Psoas muscle (tissue), 8 donors: ENCODE measurements around the gene C1QL4. TPM values are rescaled to one million over a fixed set of nuclear protein-coding genes. Genes with fewer than 3 reads are reported as not detected.
"Not testable (repeated sequence)": the region's sequence is repeated elsewhere in the genome, so short reads cannot be mapped to it uniquely, and the experiment has no call there.

Experiments
- ATAC-seq, 4 donors: fragments of 200-7000 bp; cut with Tn5 transposase; one replicate each; pipeline ENCODE4 v1.9.1; 2020; ENCODE audit warnings: moderate library complexity in 3 of 4, mild to moderate bottlenecking in 2 of 4
- DNase-seq, 2 donors: peaks; one replicate each; pipeline ENCODE4 v3.0.0-alpha.2; 2020
- H3K27ac ChIP-seq: fragments of 200-600 bp; one replicate; pipeline ENCODE4 v1.8.0; 2022
- H3K27me3 ChIP-seq, 3 donors: fragments of 200-600 bp in 1 of 3; one replicate each; pipeline versions ENCODE4 v1.6.1 to v1.8.0; 2013 to 2022; ENCODE audit warnings: low read length in 2 of 3, mild to moderate bottlenecking in 2 of 3, moderate library complexity in 1 of 3; ENCODE audit not compliant: insufficient read depth in 3 of 3
- H3K36me3 ChIP-seq, 2 donors: fragments of 200-600 bp in 1 of 2; one replicate each; pipeline versions ENCODE4 v1.6.1 to v1.8.0; 2013 to 2022; ENCODE audit warnings: low read depth in 1 of 2, mild to moderate bottlenecking in 1 of 2, moderate library complexity in 1 of 2; ENCODE audit not compliant: insufficient read depth in 1 of 2
- H3K4me1 ChIP-seq: fragments of 200-600 bp; one replicate; pipeline ENCODE4 v1.8.0; 2022
- H3K4me3 ChIP-seq: fragments of 200-600 bp; one replicate; pipeline ENCODE4 v1.8.0; 2022; ENCODE audit warnings: mild to moderate bottlenecking
- H3K9me3 ChIP-seq: fragments of 200-600 bp; one replicate; pipeline ENCODE4 v1.8.0; 2022
- CTCF ChIP-seq: fragments of 200-600 bp; IDR thresholded peaks from one replicate; pipeline ENCODE4 v1.8.0; 2022; ENCODE audit warnings: antibody characterized with exemption
- WGBS, 3 donors: extraction: QIAGEN DNeasy Blood & Tissue Kit; methylation state at CpG; one replicate each; pipeline versions ENCODE4 v1.1.6 to v1.1.7; 2013; 5-methylcytosine and 5-hydroxymethylcytosine counted together
- intact Hi-C, 2 donors: fragments of 100-400 bp; cut with DNase I; formaldehyde crosslinking; loops; one replicate each; pipeline versions ENCODE4 v1.11.0 to v1.14.2; 2022
- polyA plus RNA-seq, 3 donors: library from polyadenylated mRNA; stranded (reverse); fragments of 200-250 nt; gene quantifications; one replicate each; pipeline ENCODE4 v1.2.3, GENCODE V29; 2013
- total RNA-seq, 4 donors: library from RNA; stranded (reverse); fragmentation: NEBNext Ultra II Directional in 2 of 4; extraction: Animal tissue kit (Norgen Biotek cat#: 25700) in 2 of 4; gene quantifications; one replicate each; pipeline versions ENCODE4 v1.2.1 to v1.2.4, GENCODE V29; 2021 to 2023
- donor health status: healthy with polysubstance abuse.
- donor health status: DM: no; HTN: no; CAD: no; lungs with moderate emphysema.
- donor health status: Bipolar disorder and iron deficiency.
- donor health status: healthy.
- donor health status: DM: yes; HTN: yes; CAD: no.
- donor health status: DM: no; HTN: no; CAD: no.
- donor health status: DM: no; HTN: no; CAD: no.
- donor health status: DM: yes; HTN: yes; CAD: no.

C1QL4 gene
- total and polyA plus RNA-seq, 7 donors, result not detected

GRCh38 chr12:49322708-49323523 lies 14.1 kb downstream of the C1QL4 start, which contains the start of gene TROAP:
Gene TROAP, plus strand, starts transcription at chr12:49323255. Its CDS starts 354 bp downstream, at chr12:49323609.
- Histone ChIP-seq H3K4me3 (peak within 1 kb of the TSS; percentile 71), H3K9me3 (no peaks in the 10 kb centered on the region), H3K36me3 (no peaks in the 10 kb centered on the region), H3K4me1 (peaks cover 6% of the 10 kb centered on the region), H3K27ac (peak within 1 kb of the TSS; percentile 32), H3K27me3 (no peaks in the 10 kb centered on the region)
- intact Hi-C loops, result no loop called here
- DNase-seq (peak; percentile 97 to 99), ATAC-seq (peak; percentile 100)
- TF ChIP-seq CTCF, result no peak
- 0% methylated on average over 64 to 65 of the region's 65 CpGs for WGBS, 3 donors

GRCh38 chr12:49322367-49322707 lies 14.7 kb downstream of the C1QL4 start:
- DNase-seq (no peak), ATAC-seq (no peak)
- peaks cover 6% of the 10 kb centered on the region for H3K4me1 ChIP-seq
- no peaks in the 10 kb centered on the region for H3K36me3 ChIP-seq
- no peak for TF ChIP-seq CTCF
- WGBS, 3 donors, result 40 to 50% (median 40%) methylated on average over 12 of the region's 12 CpGs
- intact Hi-C loops, result no loop called here
- peak overlapping the region; percentile 32 for H3K27ac ChIP-seq
- H3K9me3 ChIP-seq, result no peaks in the 10 kb centered on the region
- H3K27me3 ChIP-seq, result no peaks in the 10 kb centered on the region
- H3K4me3 ChIP-seq, result peak overlapping the region; percentile 71

- WGBS, 3 donors, result 91 to 94% (median 92%) methylated on average over 9 of the region's 9 CpGs
- not testable (repeated sequence) for DNase-seq
Measured at GRCh38 chr12:49320411-49321103, 16.4 kb downstream of the C1QL4 start.

GRCh38 chr12:49317118-49317517 lies 19.9 kb downstream of the C1QL4 start:
- DNase-seq, H3K4me1 ChIP-seq, H3K36me3 ChIP-seq, H3K9me3 ChIP-seq, H3K27me3 ChIP-seq, H3K27ac ChIP-seq, H3K4me3 ChIP-seq, intact Hi-C loops, ATAC-seq: not testable (repeated sequence)
- WGBS, 3 donors, result 94 to 96% (median 96%) methylated on average over 10 of the region's 10 CpGs

More at GRCh38 chr12:49320411-49321103, 16.4 kb downstream of the C1QL4 start:
- H3K9me3 ChIP-seq, intact Hi-C loops, H3K27me3 ChIP-seq, H3K4me3 ChIP-seq, H3K27ac ChIP-seq, ATAC-seq, H3K4me1 ChIP-seq, H3K36me3 ChIP-seq: not testable (repeated sequence)

- no peak overlapping the region for H3K27ac ChIP-seq
- WGBS, 3 donors, result 71 to 92% (median 88%) methylated on average over 1 of the region's 1 CpG
- no peak for ATAC-seq
- no peaks in the 10 kb centered on the region for H3K4me1 ChIP-seq
- intact Hi-C loops, result no loop called here
- H3K36me3 ChIP-seq, result no peaks in the 10 kb centered on the region
- no peak for TF ChIP-seq CTCF
- H3K4me3 ChIP-seq, result no peak overlapping the region
- H3K27me3 ChIP-seq, result no peaks in the 10 kb centered on the region
- no peak for DNase-seq
- no peaks in the 10 kb centered on the region for H3K9me3 ChIP-seq
Measured at GRCh38 chr12:49314811-49315210, 22.2 kb downstream of the C1QL4 start.

GRCh38 chr12:49310451-49311000 lies 26.5 kb downstream of the C1QL4 start:
- H3K9me3 ChIP-seq, H3K27ac ChIP-seq, H3K27me3 ChIP-seq, H3K36me3 ChIP-seq, intact Hi-C loops, DNase-seq, H3K4me3 ChIP-seq, ATAC-seq, H3K4me1 ChIP-seq: not testable (repeated sequence)
- WGBS, 3 donors, result 58 to 67% (median 60%) methylated on average over 2 of the region's 3 CpGs
